SK-N-SH (cell line): ENCODE data around the gene PGAP2. TPM values are rescaled to one million over a fixed set of nuclear protein-coding genes. Genes with fewer than 3 reads are reported as not detected.

Experiments used
- CTCF ChIA-PET: fragments of 300-600, 350-600 bp; formaldehyde crosslinking; extraction: SDS; loops from one replicate; lab custom pipeline; 2021; lab: Yijun Ruan, JAX
- POLR2A ChIA-PET: fragments of 350-600 bp; sonication (Branson Sonifier 250); formaldehyde crosslinking; extraction: SDS; loops from one replicate; lab custom pipeline; 2020; ENCODE audit warnings: antibody characterized with exemption, inconsistent platforms; lab: Yijun Ruan, JAX
- DNase-seq: peaks from one replicate; pipeline ENCODE4 v3.0.0; 2012
- H2AFZ ChIP-seq: fragments of 200-600 bp; sonication (generic); 2 replicates; pipeline ENCODE4 v1.8.1; 2016; ENCODE audit warnings: antibody characterized with exemption, mild to moderate bottlenecking, low read depth
- H3F3A ChIP-seq: fragments of 200-600 bp; sonication (generic); replicated peaks from 2 replicates; pipeline ENCODE3; 2016; ENCODE audit warnings: antibody characterized with exemption, mild to moderate bottlenecking; ENCODE audit not compliant: insufficient read depth
- H3K27ac ChIP-seq, 2 experiments: fragments of 200-500 bp in 1 of 2; fragments of 200-600 bp in 1 of 2; sonication (Bioruptor generic) in 1 of 2; sonication (generic), shearing (Covaris generic) in 1 of 2; 2 replicates each; pipeline versions ENCODE4 v1.5.1 to v1.6.1; 2014 to 2016; ENCODE audit warnings: low read depth in 2 of 2, inconsistent platforms in 1 of 2, low read length in 1 of 2, mild to moderate bottlenecking in 1 of 2, mixed read lengths in 1 of 2
- H3K27me3 ChIP-seq: fragments of 200-600 bp; sonication (generic), shearing (Covaris generic); 2 replicates; pipeline ENCODE4 v1.6.1; 2016; ENCODE audit warnings: mixed run types; ENCODE audit not compliant: insufficient read depth
- H3K36me3 ChIP-seq, 2 experiments: fragments of 200-500 bp in 1 of 2; fragments of 200-600 bp in 1 of 2; sonication (Bioruptor generic) in 1 of 2; sonication (generic) in 1 of 2; replicated peaks in 1 of 2; 2 replicates each; pipeline versions ENCODE3 to v1.5.1; 2014 to 2016; ENCODE audit warnings: low read length in 1 of 2, mild to moderate bottlenecking in 1 of 2; ENCODE audit not compliant: insufficient read depth in 2 of 2, control insufficient read depth in 1 of 2
- H3K4me1 ChIP-seq, 2 experiments: fragments of 200-500 bp in 1 of 2; fragments of 200-600 bp in 1 of 2; sonication (Bioruptor generic) in 1 of 2; sonication (generic), shearing (Covaris generic) in 1 of 2; 2 replicates each; pipeline versions ENCODE4 v1.5.1 to v1.6.1; 2014 to 2016; ENCODE audit warnings: low read depth in 1 of 2, low read length in 1 of 2, mixed run types in 1 of 2; ENCODE audit not compliant: insufficient read depth in 2 of 2, control insufficient read depth in 1 of 2
- H3K4me2 ChIP-seq: fragments of 200-600 bp; sonication (generic), shearing (Covaris generic); 2 replicates; pipeline ENCODE4 v1.6.1; 2017; ENCODE audit warnings: mixed run types
- H3K4me3 ChIP-seq, 2 experiments: fragments of 200-500 bp in 1 of 2; fragments of 200-600 bp in 1 of 2; sonication (Bioruptor generic) in 1 of 2; sonication (generic), shearing (Covaris generic) in 1 of 2; 2 replicates each; pipeline versions ENCODE4 v1.5.1 to v1.8.1; 2014 to 2016; ENCODE audit warnings: low read depth in 2 of 2, inconsistent platforms in 1 of 2, low read length in 1 of 2, mild to moderate bottlenecking in 1 of 2, mixed read lengths in 1 of 2, moderate library complexity in 1 of 2
- H3K79me2 ChIP-seq: fragments of 200-600 bp; sonication (generic); 2 replicates; pipeline ENCODE4 v1.8.1; 2017; ENCODE audit warnings: mild to moderate bottlenecking; ENCODE audit not compliant: insufficient read depth
- H3K9ac ChIP-seq: fragments of 200-600 bp; sonication (generic); 2 replicates; pipeline ENCODE4 v1.6.1; 2017; ENCODE audit warnings: mixed run types
- H3K9me2 ChIP-seq: fragments of 200-600 bp; sonication (generic); 2 replicates; pipeline ENCODE4 v1.6.1; 2017; ENCODE audit warnings: mixed run types
- H3K9me3 ChIP-seq: fragments of 200-600 bp; sonication (generic); 2 replicates; pipeline ENCODE4 v1.6.1; 2017; ENCODE audit warnings: mixed run types, mild to moderate bottlenecking, moderate library complexity
- H4K20me1 ChIP-seq: fragments of 200-600 bp; sonication (generic); 2 replicates; pipeline ENCODE4 v1.6.1; 2017; ENCODE audit warnings: mild to moderate bottlenecking, mixed run types; ENCODE audit not compliant: insufficient read depth
- CHD2 ChIP-seq: fragments of 150-350 bp; IDR thresholded peaks from 2 replicates; pipeline ENCODE4 v1.6.1; 2018; ENCODE audit warnings: low read length; ENCODE audit not compliant: partially characterized antibody
- EP300 ChIP-seq, 2 experiments: IDR thresholded peaks; 2 replicates each; pipeline versions ENCODE4 v1.4.0 to v1.6.1; 2012; ENCODE audit warnings: borderline replicate concordance in 1 of 2, low read depth in 1 of 2, low read length in 1 of 2
- EZH2phosphoT487 ChIP-seq: fragments of 200-600 bp; sonication (generic); IDR thresholded peaks from 2 replicates; pipeline ENCODE4 v1.6.1; 2017; ENCODE audit warnings: low read depth, mixed run types, mild to moderate bottlenecking, antibody characterized with exemption, moderate library complexity, borderline replicate concordance
- GABPA ChIP-seq: IDR thresholded peaks from 2 replicates; pipeline ENCODE4 v1.4.0; 2012; ENCODE audit warnings: low read depth, mild to moderate bottlenecking
- MAX ChIP-seq: IDR thresholded peaks from 2 replicates; pipeline ENCODE4 v1.4.0; 2012; ENCODE audit warnings: low read depth
- NFIC ChIP-seq: IDR thresholded peaks from 2 replicates; pipeline ENCODE4 v1.4.0; 2012; ENCODE audit warnings: borderline replicate concordance
- NRF1 ChIP-seq: IDR thresholded peaks from 2 replicates; pipeline ENCODE4 v1.6.1; 2012; ENCODE audit warnings: low read depth, mild to moderate bottlenecking, low read length
- POLR2AphosphoS5 ChIP-seq: IDR thresholded peaks from 2 replicates; pipeline ENCODE4 v1.6.1; 2012; ENCODE audit warnings: low read depth, low read length
- RAD21 ChIP-seq: IDR thresholded peaks from 2 replicates; pipeline ENCODE4 v1.6.1; 2012; ENCODE audit warnings: mild to moderate bottlenecking, low read length
- RCOR1 ChIP-seq: fragments of 150-350 bp; IDR thresholded peaks from 2 replicates; pipeline ENCODE4 v1.6.1; 2017; ENCODE audit warnings: antibody characterized with exemption, low read length
- RFX5 ChIP-seq: IDR thresholded peaks from 2 replicates; pipeline ENCODE4 v1.6.1; 2012; ENCODE audit warnings: mild to moderate bottlenecking, improper control_type of control experiment, low read length
- RXRA ChIP-seq: IDR thresholded peaks from 2 replicates; pipeline ENCODE4 v1.4.0; 2012; ENCODE audit warnings: low read depth, mild to moderate bottlenecking, borderline replicate concordance
- SIN3A ChIP-seq: IDR thresholded peaks from 2 replicates; pipeline ENCODE4 v1.6.1; 2012; ENCODE audit warnings: low read depth, mild to moderate bottlenecking, low read length, moderate library complexity, borderline replicate concordance
- SMC3 ChIP-seq: IDR thresholded peaks from 2 replicates; pipeline ENCODE4 v1.6.1; 2012; ENCODE audit warnings: low read depth, low read length, improper control_type of control experiment
- TCF12 ChIP-seq: IDR thresholded peaks from 2 replicates; pipeline ENCODE4 v1.4.0; 2012
- USF1 ChIP-seq: IDR thresholded peaks from 2 replicates; pipeline ENCODE4 v1.4.0; 2012; ENCODE audit warnings: low read depth, borderline replicate concordance
- WGBS: methylation state at CpG from one replicate; pipeline ENCODE4 v1.1.6; 2017; ENCODE audit warnings: low lambda C conversion rate; 5-methylcytosine and 5-hydroxymethylcytosine counted together
- polyA plus RNA-seq, 3 experiments: library from polyadenylated mRNA; depleted of rRNA; stranded (reverse); fragments of >200 nt; gene quantifications; 2 replicates each; pipeline ENCODE4 v1.2.3, GENCODE V29; 2012
- TF ChIP-seq, protein P1 (sequence below): fragments of 200-600 bp; sonication (generic); IDR thresholded peaks from 2 replicates; pipeline ENCODE4 v1.6.1; 2017; ENCODE audit warnings: antibody characterized with exemption, mild to moderate bottlenecking, moderate library complexity
- TF ChIP-seq, protein P2 (sequence below): IDR thresholded peaks from 2 replicates; pipeline ENCODE4 v1.6.1; 2012; ENCODE audit warnings: mild to moderate bottlenecking, low read depth, low read length, moderate library complexity

Gene PGAP2
- polyA plus RNA-seq, 1 of the 3 experiments (the other 2 are of a cell fraction) = 41.3 TPM

- peaks cover 5 to 17% of the 10 kb centered on the region in 2 experiments; a peak in 2 of 4 replicates for H3K4me1 ChIP-seq
- H3F3A ChIP-seq = peaks cover under 1% of the 10 kb centered on the region
- H3K4me2 ChIP-seq = no peak overlapping the region
- H3K9me3 ChIP-seq = no peaks in the 10 kb centered on the region
- no peaks in the 10 kb centered on the region for H3K9me2 ChIP-seq
- no peak overlapping the region for H3K4me3 ChIP-seq
- POLR2A ChIA-PET = no interaction called here
- 95% methylated on average over 7 of the region's 7 CpGs for WGBS
- no peak overlapping the region for H2AFZ ChIP-seq
- no peak overlapping the region for H3K27ac ChIP-seq
- no peak for TF ChIP-seq RCOR1
- TF ChIP-seq GABPA = no peak
- TF ChIP-seq NRF1 = no peak
- no peak for TF ChIP-seq CHD2
- TF ChIP-seq USF1 = no peak
- TF ChIP-seq RAD21 = no peak
- peaks cover 99% of the 10 kb centered on the region for H3K79me2 ChIP-seq
- CTCF ChIA-PET = interaction anchor here (1.5 to 12.1 kb wide), 2 partner anchors 17 to 238 kb away, joined by 8 to 134 read pairs; partner anchors contain the start of gene STIM1
- H4K20me1 ChIP-seq = peaks cover 94% of the 10 kb centered on the region
- H3K9ac ChIP-seq = no peak overlapping the region
- no peaks in the 10 kb centered on the region for H3K27me3 ChIP-seq
- no peak for DNase-seq
- H3K36me3 ChIP-seq = peaks cover 7 to 9% of the 10 kb centered on the region in 2 experiments
These were observed 26.5 kb downstream of the PGAP2 start for GRCh38 chr11:3834664-3835461.

DNA sequence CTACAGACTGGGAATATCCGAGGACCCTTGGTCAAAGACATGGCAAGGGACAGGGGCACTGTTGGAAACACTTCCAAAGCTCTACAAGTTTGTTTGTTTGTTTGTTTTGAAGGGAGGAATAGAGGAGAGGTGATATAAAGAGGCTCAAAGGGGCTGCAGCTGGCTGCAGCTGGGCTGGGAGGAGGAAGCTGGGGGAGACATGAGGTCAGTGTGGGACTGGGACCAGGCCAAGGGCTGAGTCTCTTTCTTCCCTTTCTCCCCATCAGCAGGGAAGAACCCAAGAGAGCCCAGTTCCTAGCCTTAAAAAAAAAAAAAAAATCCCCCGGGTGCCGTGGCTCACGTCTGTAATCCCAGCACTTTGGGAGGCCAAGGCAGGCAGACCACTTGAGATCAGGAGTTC lies 27.4 kb downstream of the PGAP2 start:
- H4K20me1 ChIP-seq = peaks cover 87% of the 10 kb centered on the region

More for the DNA sequence above, 27.4 kb downstream of the PGAP2 start:
- H3F3A ChIP-seq = no peaks in the 10 kb centered on the region
- H3K4me1 ChIP-seq = peaks cover 5 to 20% of the 10 kb centered on the region in 2 experiments; a peak in 2 of 4 replicates
- H3K9me2 ChIP-seq = no peaks in the 10 kb centered on the region
- H3K79me2 ChIP-seq = peaks cover 98% of the 10 kb centered on the region
- no peak overlapping the region for H3K27ac ChIP-seq
- CTCF ChIA-PET = interaction anchor here (1.5 to 12.1 kb wide), 3 partner anchors 16 to 238 kb away, joined by 8 to 134 read pairs (median 10); partner anchors contain the start of gene STIM1
- POLR2A ChIA-PET = no interaction called here
- H3K4me2 ChIP-seq = no peak overlapping the region
- peaks cover 3 to 4% of the 10 kb centered on the region in 2 experiments for H3K36me3 ChIP-seq
- no peak overlapping the region for H3K4me3 ChIP-seq
- DNase-seq = no peak
- no peak overlapping the region for H3K9ac ChIP-seq
- H2AFZ ChIP-seq = no peak overlapping the region
- no peaks in the 10 kb centered on the region for H3K9me3 ChIP-seq
- 97% methylated on average over 4 of the region's 4 CpGs for WGBS
- TF ChIP-seq EP300 (IDR thresholded peaks at IDR 0.05; ENCODE audit: borderline replicate concordance in 1 of 2, low read depth in 1 of 2, low read length in 1 of 2) = no peak
- no peak for TF ChIP-seq POLR2AphosphoS5
- no peak for TF ChIP-seq RXRA
- TF ChIP-seq, protein P1, sequence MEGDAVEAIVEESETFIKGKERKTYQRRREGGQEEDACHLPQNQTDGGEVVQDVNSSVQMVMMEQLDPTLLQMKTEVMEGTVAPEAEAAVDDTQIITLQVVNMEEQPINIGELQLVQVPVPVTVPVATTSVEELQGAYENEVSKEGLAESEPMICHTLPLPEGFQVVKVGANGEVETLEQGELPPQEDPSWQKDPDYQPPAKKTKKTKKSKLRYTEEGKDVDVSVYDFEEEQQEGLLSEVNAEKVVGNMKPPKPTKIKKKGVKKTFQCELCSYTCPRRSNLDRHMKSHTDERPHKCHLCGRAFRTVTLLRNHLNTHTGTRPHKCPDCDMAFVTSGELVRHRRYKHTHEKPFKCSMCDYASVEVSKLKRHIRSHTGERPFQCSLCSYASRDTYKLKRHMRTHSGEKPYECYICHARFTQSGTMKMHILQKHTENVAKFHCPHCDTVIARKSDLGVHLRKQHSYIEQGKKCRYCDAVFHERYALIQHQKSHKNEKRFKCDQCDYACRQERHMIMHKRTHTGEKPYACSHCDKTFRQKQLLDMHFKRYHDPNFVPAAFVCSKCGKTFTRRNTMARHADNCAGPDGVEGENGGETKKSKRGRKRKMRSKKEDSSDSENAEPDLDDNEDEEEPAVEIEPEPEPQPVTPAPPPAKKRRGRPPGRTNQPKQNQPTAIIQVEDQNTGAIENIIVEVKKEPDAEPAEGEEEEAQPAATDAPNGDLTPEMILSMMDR = no peak
- no peak for TF ChIP-seq MAX
- TF ChIP-seq NFIC = no peak
- TF ChIP-seq RCOR1 = no peak
- TF ChIP-seq SIN3A = no peak
- TF ChIP-seq RAD21 = no peak
- no peak for TF ChIP-seq EZH2phosphoT487
- no peak for TF ChIP-seq SMC3
- TF ChIP-seq, protein P2, sequence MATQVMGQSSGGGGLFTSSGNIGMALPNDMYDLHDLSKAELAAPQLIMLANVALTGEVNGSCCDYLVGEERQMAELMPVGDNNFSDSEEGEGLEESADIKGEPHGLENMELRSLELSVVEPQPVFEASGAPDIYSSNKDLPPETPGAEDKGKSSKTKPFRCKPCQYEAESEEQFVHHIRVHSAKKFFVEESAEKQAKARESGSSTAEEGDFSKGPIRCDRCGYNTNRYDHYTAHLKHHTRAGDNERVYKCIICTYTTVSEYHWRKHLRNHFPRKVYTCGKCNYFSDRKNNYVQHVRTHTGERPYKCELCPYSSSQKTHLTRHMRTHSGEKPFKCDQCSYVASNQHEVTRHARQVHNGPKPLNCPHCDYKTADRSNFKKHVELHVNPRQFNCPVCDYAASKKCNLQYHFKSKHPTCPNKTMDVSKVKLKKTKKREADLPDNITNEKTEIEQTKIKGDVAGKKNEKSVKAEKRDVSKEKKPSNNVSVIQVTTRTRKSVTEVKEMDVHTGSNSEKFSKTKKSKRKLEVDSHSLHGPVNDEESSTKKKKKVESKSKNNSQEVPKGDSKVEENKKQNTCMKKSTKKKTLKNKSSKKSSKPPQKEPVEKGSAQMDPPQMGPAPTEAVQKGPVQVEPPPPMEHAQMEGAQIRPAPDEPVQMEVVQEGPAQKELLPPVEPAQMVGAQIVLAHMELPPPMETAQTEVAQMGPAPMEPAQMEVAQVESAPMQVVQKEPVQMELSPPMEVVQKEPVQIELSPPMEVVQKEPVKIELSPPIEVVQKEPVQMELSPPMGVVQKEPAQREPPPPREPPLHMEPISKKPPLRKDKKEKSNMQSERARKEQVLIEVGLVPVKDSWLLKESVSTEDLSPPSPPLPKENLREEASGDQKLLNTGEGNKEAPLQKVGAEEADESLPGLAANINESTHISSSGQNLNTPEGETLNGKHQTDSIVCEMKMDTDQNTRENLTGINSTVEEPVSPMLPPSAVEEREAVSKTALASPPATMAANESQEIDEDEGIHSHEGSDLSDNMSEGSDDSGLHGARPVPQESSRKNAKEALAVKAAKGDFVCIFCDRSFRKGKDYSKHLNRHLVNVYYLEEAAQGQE = no peak
- TF ChIP-seq TCF12 = no peak
- no peak for TF ChIP-seq RFX5
- TF ChIP-seq USF1 = no peak
- H3K27me3 ChIP-seq = no peaks in the 10 kb centered on the region
